NOMO-1 treated with dmso at 0.1 percent for 144 hours (cell line): ENCODE results near the gene EFTUD2.
"Not testable (repeated sequence)": the region's sequence is repeated elsewhere in the genome, so short reads cannot be mapped to it uniquely, and the experiment has no call there.

Source experiments
- DNase-seq: peaks from one replicate; lab custom pipeline; 2025; ENCODE audit not compliant: unreplicated experiment; lab: John Stamatoyannopoulos, UW

The EFTUD2 gene

GRCh38 chr17:44899074-44899782, at the start of gene EFTUD2:
Gene EFTUD2 (minus strand): TSS chr17:44899445. CDS start chr17:44894521, 4,924 bp downstream.
- DNase-seq = peak; percentile 91

- no peak for DNase-seq
Observed at GRCh38 chr17:44948315-44948795, 49.1 kb upstream of the EFTUD2 start.

GRCh38 chr17:44947461-44948314, 48.4 kb upstream of the EFTUD2 start, which contains the start of gene KIF18B:
Gene KIF18B (minus strand): TSS chr17:44947773. CDS start chr17:44936344, 11,429 bp downstream.
- DNase-seq = peak; percentile 96

GRCh38 chr17:44945652-44946051, 46.4 kb upstream of the EFTUD2 start:
- not testable (repeated sequence) for DNase-seq

- DNase-seq = no peak
Observed at GRCh38 chr17:44942456-44942855, 43.2 kb upstream of the EFTUD2 start.

GRCh38 chr17:44941712-44942331, 42.6 kb upstream of the EFTUD2 start:
- DNase-seq = no peak

GRCh38 chr17:44940768-44941167, 41.5 kb upstream of the EFTUD2 start:
- DNase-seq = no peak

- no peak for DNase-seq
Observed at GRCh38 chr17:44940317-44940716, 41.1 kb upstream of the EFTUD2 start.

GRCh38 chr17:44935116-44935515, 35.9 kb upstream of the EFTUD2 start:
- DNase-seq = no peak

- DNase-seq = no peak
Observed at GRCh38 chr17:44934745-44935105, 35.5 kb upstream of the EFTUD2 start.

- DNase-seq = no peak
Observed at GRCh38 chr17:44933824-44934744, 34.8 kb upstream of the EFTUD2 start.

- no peak for DNase-seq
Observed at GRCh38 chr17:44932787-44933097, 33.5 kb upstream of the EFTUD2 start.

- DNase-seq = no peak
Observed at GRCh38 chr17:44932096-44932786, 33.0 kb upstream of the EFTUD2 start.

- no peak for DNase-seq
Observed at GRCh38 chr17:44931376-44931775, 32.1 kb upstream of the EFTUD2 start.

- no peak for DNase-seq
Observed at GRCh38 chr17:44930667-44931066, 31.4 kb upstream of the EFTUD2 start.

GRCh38 chr17:44928950-44929720, 29.9 kb upstream of the EFTUD2 start:
- no peak for DNase-seq

GRCh38 chr17:44928136-44928535, 28.9 kb upstream of the EFTUD2 start:
- no peak for DNase-seq

GRCh38 chr17:44927696-44928095, 28.5 kb upstream of the EFTUD2 start:
- no peak for DNase-seq

- no peak for DNase-seq
Observed at GRCh38 chr17:44926821-44927525, 27.7 kb upstream of the EFTUD2 start.
